HEK293 (cell line): ENCODE measurements around the gene ABI3.

Source experiments
- BCL6B ChIP-seq: fragments of 450-650 bp; formaldehyde crosslinking; IDR thresholded peaks from 2 replicates; pipeline ENCODE4 v1.5.1; 2017; ENCODE audit warnings: missing biosample characterization, missing genetic modification characterization
- ELK4 ChIP-seq: IDR thresholded peaks from 2 replicates; pipeline ENCODE4 v1.6.1; 2011; ENCODE audit warnings: mild to moderate bottlenecking, low read depth, low read length, borderline replicate concordance
- GLI4 ChIP-seq: fragments of 450-650 bp; formaldehyde crosslinking; IDR thresholded peaks from 2 replicates; pipeline ENCODE4 v1.5.1; 2016; ENCODE audit warnings: missing biosample characterization, missing genetic modification characterization
- HOXA7 ChIP-seq: sonication (generic); formaldehyde crosslinking; IDR thresholded peaks from 2 replicates; pipeline ENCODE4 v1.8.1; 2022; ENCODE audit warnings: missing genetic modification reagents, borderline replicate concordance
- KLF1 ChIP-seq: fragments of 450-650 bp; formaldehyde crosslinking; IDR thresholded peaks from 2 replicates; pipeline ENCODE4 v1.5.1; 2016; ENCODE audit warnings: missing biosample characterization, missing genetic modification characterization
- MZF1 ChIP-seq: fragments of 450-650 bp; formaldehyde crosslinking; IDR thresholded peaks from 2 replicates; pipeline ENCODE4 v1.5.1; 2017; ENCODE audit warnings: missing biosample characterization, missing genetic modification characterization, borderline replicate concordance
- SCRT2 ChIP-seq: fragments of 450-650 bp; formaldehyde crosslinking; IDR thresholded peaks from 2 replicates; pipeline ENCODE4 v1.5.1; 2016; ENCODE audit warnings: missing biosample characterization, missing genetic modification characterization
- YY2 ChIP-seq: fragments of 450-650 bp; formaldehyde crosslinking; IDR thresholded peaks from 2 replicates; pipeline ENCODE4 v1.5.1; 2016; ENCODE audit warnings: missing biosample characterization, missing genetic modification characterization
- ZBTB20 ChIP-seq: fragments of 450-650 bp; formaldehyde crosslinking; IDR thresholded peaks from 2 replicates; pipeline ENCODE4 v1.5.1; 2016; ENCODE audit warnings: missing biosample characterization, missing genetic modification characterization
- ZFHX2 ChIP-seq: fragments of 450-650 bp; formaldehyde crosslinking; conservative IDR thresholded peaks from 2 replicates; pipeline ENCODE4 v1.5.1; 2016; ENCODE audit warnings: missing biosample characterization, missing genetic modification characterization
- ZFP3 ChIP-seq: fragments of 450-650 bp; formaldehyde crosslinking; IDR thresholded peaks from 2 replicates; pipeline ENCODE4 v1.5.1; 2016; ENCODE audit warnings: low read depth, missing biosample characterization, missing genetic modification characterization
- ZFP37 ChIP-seq: fragments of 450-650 bp; formaldehyde crosslinking; IDR thresholded peaks from 2 replicates; pipeline ENCODE4 v1.5.1; 2016; ENCODE audit warnings: missing biosample characterization, missing genetic modification characterization
- ZNF132 ChIP-seq: fragments of 450-650 bp; formaldehyde crosslinking; IDR thresholded peaks from 2 replicates; pipeline ENCODE4 v1.5.1; 2017; ENCODE audit warnings: missing biosample characterization, missing genetic modification characterization, borderline replicate concordance
- ZNF138 ChIP-seq: fragments of 450-650 bp; formaldehyde crosslinking; IDR thresholded peaks from 2 replicates; pipeline ENCODE4 v1.5.1; 2016; ENCODE audit warnings: missing biosample characterization, missing genetic modification characterization, borderline replicate concordance
- ZNF211 ChIP-seq: fragments of 450-650 bp; formaldehyde crosslinking; IDR thresholded peaks from 2 replicates; pipeline ENCODE4 v1.5.1; 2016; ENCODE audit warnings: low read depth, missing biosample characterization, missing genetic modification characterization
- ZNF223 ChIP-seq: fragments of 450-650 bp; formaldehyde crosslinking; IDR thresholded peaks from 2 replicates; pipeline ENCODE4 v1.5.1; 2016; ENCODE audit warnings: missing biosample characterization, missing genetic modification characterization
- ZNF23 ChIP-seq: fragments of 450-650 bp; formaldehyde crosslinking; IDR thresholded peaks from 2 replicates; pipeline ENCODE4 v1.5.1; 2016; ENCODE audit warnings: missing biosample characterization, missing genetic modification characterization, borderline replicate concordance
- ZNF366 ChIP-seq: fragments of 450-650 bp; formaldehyde crosslinking; conservative IDR thresholded peaks from 2 replicates; pipeline ENCODE4 v1.5.1; 2016; ENCODE audit warnings: missing biosample characterization, missing genetic modification characterization
- ZNF394 ChIP-seq: fragments of 450-650 bp; formaldehyde crosslinking; IDR thresholded peaks from 2 replicates; pipeline ENCODE4 v1.5.1; 2016; ENCODE audit warnings: missing biosample characterization, missing genetic modification characterization, mild to moderate bottlenecking, moderate library complexity, borderline replicate concordance
- ZNF416 ChIP-seq: fragments of 450-650 bp; formaldehyde crosslinking; IDR thresholded peaks from 2 replicates; pipeline ENCODE4 v1.5.1; 2016; ENCODE audit warnings: missing biosample characterization, missing genetic modification characterization
- ZNF514 ChIP-seq: fragments of 450-650 bp; formaldehyde crosslinking; IDR thresholded peaks from 2 replicates; pipeline ENCODE4 v1.5.1; 2016; ENCODE audit warnings: missing biosample characterization, missing genetic modification characterization
- ZNF521 ChIP-seq: fragments of 450-650 bp; formaldehyde crosslinking; IDR thresholded peaks from 2 replicates; pipeline ENCODE4 v1.5.1; 2017; ENCODE audit warnings: missing biosample characterization, mild to moderate bottlenecking, missing genetic modification characterization
- ZNF529 ChIP-seq: fragments of 450-650 bp; formaldehyde crosslinking; IDR thresholded peaks from 2 replicates; pipeline ENCODE4 v1.5.1; 2017; ENCODE audit warnings: missing genetic modification characterization, missing biosample characterization; ENCODE audit not compliant: insufficient replicate concordance
- ZNF558 ChIP-seq: fragments of 450-650 bp; formaldehyde crosslinking; IDR thresholded peaks from 2 replicates; pipeline ENCODE4 v1.5.1; 2016; ENCODE audit warnings: missing biosample characterization, missing genetic modification characterization
- ZNF621 ChIP-seq: fragments of 450-650 bp; formaldehyde crosslinking; IDR thresholded peaks from 2 replicates; pipeline ENCODE4 v1.5.1; 2017; ENCODE audit warnings: missing biosample characterization, missing genetic modification characterization
- ZNF629 ChIP-seq: fragments of 450-650 bp; formaldehyde crosslinking; IDR thresholded peaks from 2 replicates; pipeline ENCODE4 v1.5.1; 2017; ENCODE audit warnings: missing biosample characterization, missing genetic modification characterization
- TF ChIP-seq, protein P1 (sequence below): fragments of 450-650 bp; IDR thresholded peaks from 2 replicates; pipeline ENCODE4 v1.5.1; 2018; ENCODE audit warnings: missing biosample characterization, mild to moderate bottlenecking, missing genetic modification characterization
- TF ChIP-seq, protein P2 (sequence below): sonication (generic); formaldehyde crosslinking; IDR thresholded peaks from 2 replicates; pipeline ENCODE4 v1.8.1; 2022; ENCODE audit warnings: mild to moderate bottlenecking, moderate library complexity, missing genetic modification reagents
- TF ChIP-seq, protein P3 (sequence below): fragments of 450-650 bp; formaldehyde crosslinking; IDR thresholded peaks from 2 replicates; pipeline ENCODE4 v1.5.1; 2016; ENCODE audit warnings: missing biosample characterization, missing genetic modification characterization
- TF ChIP-seq, protein P4 (sequence below): fragments of 450-650 bp; formaldehyde crosslinking; IDR thresholded peaks from 2 replicates; pipeline ENCODE4 v1.5.1; 2016; ENCODE audit warnings: missing biosample characterization, missing genetic modification characterization

Gene ABI3

DNA sequence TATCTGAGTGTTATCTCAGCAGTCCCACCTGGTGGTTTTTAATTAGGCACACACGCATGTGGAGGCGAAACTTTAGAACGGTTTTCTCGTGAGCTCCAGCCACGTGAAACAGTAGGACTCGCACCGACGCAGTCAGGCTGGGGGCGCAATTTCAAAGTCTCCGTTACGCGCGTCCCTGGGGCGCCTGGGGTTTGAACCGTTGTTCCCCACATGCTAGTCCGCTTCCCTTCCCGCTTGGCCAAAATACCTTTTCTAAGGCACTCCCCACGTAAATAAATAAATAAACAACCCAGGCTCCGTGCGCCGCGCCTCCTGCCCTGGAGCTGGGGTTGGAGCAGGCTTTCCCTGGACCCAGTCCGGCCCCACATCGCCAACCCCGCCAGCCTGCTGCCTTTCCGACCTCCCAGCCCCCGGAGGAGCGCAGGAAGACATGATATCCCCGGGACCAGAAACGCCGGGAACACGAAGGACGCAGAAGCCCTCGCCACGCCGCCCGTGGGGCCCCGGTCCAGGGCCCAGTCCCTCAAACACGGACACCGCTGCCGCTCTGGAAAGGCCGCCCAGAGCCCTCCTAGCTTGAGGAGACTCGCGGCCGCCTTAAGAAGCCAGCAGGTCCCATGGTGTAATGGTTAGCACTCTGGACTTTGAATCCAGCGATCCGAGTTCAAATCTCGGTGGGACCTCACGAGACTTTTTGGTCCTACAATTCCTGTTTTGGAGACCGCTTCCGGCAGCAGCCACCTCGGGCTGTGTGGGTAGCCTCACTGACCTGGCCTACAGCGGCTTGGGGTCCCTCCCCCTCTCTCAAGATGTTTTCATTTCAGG, 18.4 kb upstream of the ABI3 start (continued):
- peak; percentile 65 for TF ChIP-seq ZNF629 (tag by site-specific recombination)
- TF ChIP-seq, protein P1, sequence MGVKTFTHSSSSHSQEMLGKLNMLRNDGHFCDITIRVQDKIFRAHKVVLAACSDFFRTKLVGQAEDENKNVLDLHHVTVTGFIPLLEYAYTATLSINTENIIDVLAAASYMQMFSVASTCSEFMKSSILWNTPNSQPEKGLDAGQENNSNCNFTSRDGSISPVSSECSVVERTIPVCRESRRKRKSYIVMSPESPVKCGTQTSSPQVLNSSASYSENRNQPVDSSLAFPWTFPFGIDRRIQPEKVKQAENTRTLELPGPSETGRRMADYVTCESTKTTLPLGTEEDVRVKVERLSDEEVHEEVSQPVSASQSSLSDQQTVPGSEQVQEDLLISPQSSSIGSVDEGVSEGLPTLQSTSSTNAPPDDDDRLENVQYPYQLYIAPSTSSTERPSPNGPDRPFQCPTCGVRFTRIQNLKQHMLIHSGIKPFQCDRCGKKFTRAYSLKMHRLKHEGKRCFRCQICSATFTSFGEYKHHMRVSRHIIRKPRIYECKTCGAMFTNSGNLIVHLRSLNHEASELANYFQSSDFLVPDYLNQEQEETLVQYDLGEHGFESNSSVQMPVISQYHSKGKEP, result peak; percentile 40; the same call in 1 of the 2 replicates
- TF ChIP-seq ZNF211 (tag by site-specific recombination), result no peak
- TF ChIP-seq SCRT2 (tag by site-specific recombination), result peak; percentile 79
- peak; percentile 38; the same call in 1 of the 2 replicates for TF ChIP-seq ELK4
- TF ChIP-seq ZNF366 (tag by site-specific recombination), result no peak; the same call in 1 of the 2 replicates
- TF ChIP-seq ZNF529 (tag by site-specific recombination), result no peak
- no peak for TF ChIP-seq ZNF621 (tag by site-specific recombination)
- TF ChIP-seq GLI4, result peak; percentile 76; the same call in 1 of the 2 replicates
- TF ChIP-seq, protein P2, sequence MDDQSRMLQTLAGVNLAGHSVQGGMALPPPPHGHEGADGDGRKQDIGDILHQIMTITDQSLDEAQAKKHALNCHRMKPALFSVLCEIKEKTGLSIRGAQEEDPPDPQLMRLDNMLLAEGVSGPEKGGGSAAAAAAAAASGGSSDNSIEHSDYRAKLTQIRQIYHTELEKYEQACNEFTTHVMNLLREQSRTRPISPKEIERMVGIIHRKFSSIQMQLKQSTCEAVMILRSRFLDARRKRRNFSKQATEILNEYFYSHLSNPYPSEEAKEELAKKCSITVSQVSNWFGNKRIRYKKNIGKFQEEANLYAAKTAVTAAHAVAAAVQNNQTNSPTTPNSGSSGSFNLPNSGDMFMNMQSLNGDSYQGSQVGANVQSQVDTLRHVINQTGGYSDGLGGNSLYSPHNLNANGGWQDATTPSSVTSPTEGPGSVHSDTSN (CRISPR knock-in tag), result peak; percentile 38; the same call in 1 of the 2 replicates
- peak; percentile 66; the same call in 1 of the 2 replicates for TF ChIP-seq ZNF558 (tag by site-specific recombination)
- TF ChIP-seq ZNF521 (tag by site-specific recombination), result no peak
- no peak for TF ChIP-seq ZNF138 (tag by site-specific recombination)
- peak; percentile 66; the same call in 1 of the 2 replicates for TF ChIP-seq ZNF394 (tag by site-specific recombination)
- TF ChIP-seq, protein P3, sequence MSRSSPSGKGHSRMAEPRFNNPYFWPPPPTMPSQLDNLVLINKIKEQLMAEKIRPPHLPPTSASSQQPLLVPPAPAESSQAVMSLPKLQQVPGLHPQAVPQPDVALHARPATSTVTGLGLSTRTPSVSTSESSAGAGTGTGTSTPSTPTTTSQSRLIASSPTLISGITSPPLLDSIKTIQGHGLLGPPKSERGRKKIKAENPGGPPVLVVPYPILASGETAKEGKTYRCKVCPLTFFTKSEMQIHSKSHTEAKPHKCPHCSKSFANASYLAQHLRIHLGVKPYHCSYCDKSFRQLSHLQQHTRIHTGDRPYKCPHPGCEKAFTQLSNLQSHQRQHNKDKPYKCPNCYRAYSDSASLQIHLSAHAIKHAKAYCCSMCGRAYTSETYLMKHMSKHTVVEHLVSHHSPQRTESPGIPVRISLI, result no peak
- TF ChIP-seq ZNF132, result no peak
- no peak for TF ChIP-seq ZNF416 (tag by site-specific recombination)
- TF ChIP-seq, protein P4, sequence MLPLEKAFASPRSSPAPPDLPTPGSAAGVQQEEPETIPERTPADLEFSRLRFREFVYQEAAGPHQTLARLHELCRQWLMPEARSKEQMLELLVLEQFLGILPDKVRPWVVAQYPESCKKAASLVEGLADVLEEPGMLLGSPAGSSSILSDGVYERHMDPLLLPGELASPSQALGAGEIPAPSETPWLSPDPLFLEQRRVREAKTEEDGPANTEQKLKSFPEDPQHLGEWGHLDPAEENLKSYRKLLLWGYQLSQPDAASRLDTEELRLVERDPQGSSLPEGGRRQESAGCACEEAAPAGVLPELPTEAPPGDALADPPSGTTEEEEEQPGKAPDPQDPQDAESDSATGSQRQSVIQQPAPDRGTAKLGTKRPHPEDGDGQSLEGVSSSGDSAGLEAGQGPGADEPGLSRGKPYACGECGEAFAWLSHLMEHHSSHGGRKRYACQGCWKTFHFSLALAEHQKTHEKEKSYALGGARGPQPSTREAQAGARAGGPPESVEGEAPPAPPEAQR, result peak; percentile 75
- TF ChIP-seq ZBTB20, result peak; percentile 94
- TF ChIP-seq ZNF223 (tag by site-specific recombination), result no peak
- no peak for TF ChIP-seq ZNF514 (tag by site-specific recombination)
- TF ChIP-seq KLF1, result peak; percentile 60; the same call in 1 of the 2 replicates
- TF ChIP-seq ZFP3 (tag by site-specific recombination), result 0 out of 2 replicates have a peak, but pooled peaks have one; percentile 21
- TF ChIP-seq HOXA7 (CRISPR knock-in tag), result no peak
- peak; percentile 87 for TF ChIP-seq MZF1 (tag by site-specific recombination)
- TF ChIP-seq ZNF23 (tag by site-specific recombination), result no peak
- TF ChIP-seq BCL6B (tag by site-specific recombination), result no peak; the same call in 1 of the 2 replicates
- peak; percentile 91 for TF ChIP-seq ZFP37
- TF ChIP-seq YY2 (tag by site-specific recombination), result peak; percentile 74
- TF ChIP-seq ZFHX2, result no peak; the same call in 1 of the 2 replicates
